Jurkat, Clone E6-1 (cell line): Measurements from ENCODE around the gene LETM1.
"Not testable (repeated sequence)": the region's sequence is repeated elsewhere in the genome, so short reads cannot be mapped to it uniquely, and the experiment has no call there.

Source experiments
- DNase-seq: peaks from one replicate; pipeline ENCODE4 v3.0.0-alpha.2; 2011; ENCODE audit warnings: low read depth, low spot score
- H3K4me3 ChIP-seq: 2 replicates; pipeline ENCODE4 v1.5.1; 2011; ENCODE audit warnings: mild to moderate bottlenecking, low read length, control low read depth, moderate library complexity

Gene LETM1

GRCh38 chr4:1856943-1857699, 1.2 kb upstream of the LETM1 start:
- DNase-seq: no peak
- H3K4me3 ChIP-seq: peak overlapping the region; percentile 74

DNA sequence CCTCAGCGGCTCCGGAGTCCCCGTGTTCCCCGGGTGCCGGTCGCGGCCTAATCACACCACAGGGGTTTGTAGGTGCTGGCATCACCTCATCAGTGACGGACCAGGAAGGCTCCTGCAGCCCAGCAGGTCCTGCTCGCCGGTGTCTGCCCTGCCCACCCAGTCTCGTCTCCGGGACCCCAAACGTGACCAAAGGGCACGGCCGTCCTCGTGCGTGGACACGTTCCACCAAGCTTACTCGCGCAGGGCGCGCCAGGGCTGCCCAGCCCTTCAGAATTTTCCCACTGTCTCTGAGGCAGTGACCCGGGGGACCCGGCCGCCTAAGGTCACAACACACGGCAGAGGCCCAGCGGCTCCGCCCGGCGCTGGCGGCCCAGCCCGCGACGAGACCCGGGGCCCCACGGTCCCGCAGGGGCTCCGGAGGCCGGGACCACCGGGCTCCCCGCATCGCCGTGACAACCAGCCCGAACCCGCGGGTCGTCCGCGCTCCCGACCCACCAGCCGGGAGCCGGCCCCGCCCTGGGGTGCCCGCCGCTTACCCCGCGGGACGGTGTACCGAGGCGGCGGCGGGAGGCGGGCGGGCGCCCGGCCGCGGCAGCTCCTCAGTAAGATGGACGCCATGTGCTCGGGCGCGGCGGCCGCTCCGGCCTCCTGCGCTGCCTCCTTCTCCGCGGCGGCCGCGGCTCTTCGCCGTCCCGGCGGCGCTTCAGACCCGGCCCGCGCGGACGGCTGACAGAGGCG, 454 bp downstream of the LETM1 start:
- DNase-seq: no peak

GRCh38 chr4:1854752-1855151, 1.2 kb downstream of the LETM1 start:
- no peak for DNase-seq
- peak overlapping the region; percentile 74 for H3K4me3 ChIP-seq

More for the DNA sequence above, 454 bp downstream of the LETM1 start:
- H3K4me3 ChIP-seq: peak overlapping the region; percentile 74

DNA sequence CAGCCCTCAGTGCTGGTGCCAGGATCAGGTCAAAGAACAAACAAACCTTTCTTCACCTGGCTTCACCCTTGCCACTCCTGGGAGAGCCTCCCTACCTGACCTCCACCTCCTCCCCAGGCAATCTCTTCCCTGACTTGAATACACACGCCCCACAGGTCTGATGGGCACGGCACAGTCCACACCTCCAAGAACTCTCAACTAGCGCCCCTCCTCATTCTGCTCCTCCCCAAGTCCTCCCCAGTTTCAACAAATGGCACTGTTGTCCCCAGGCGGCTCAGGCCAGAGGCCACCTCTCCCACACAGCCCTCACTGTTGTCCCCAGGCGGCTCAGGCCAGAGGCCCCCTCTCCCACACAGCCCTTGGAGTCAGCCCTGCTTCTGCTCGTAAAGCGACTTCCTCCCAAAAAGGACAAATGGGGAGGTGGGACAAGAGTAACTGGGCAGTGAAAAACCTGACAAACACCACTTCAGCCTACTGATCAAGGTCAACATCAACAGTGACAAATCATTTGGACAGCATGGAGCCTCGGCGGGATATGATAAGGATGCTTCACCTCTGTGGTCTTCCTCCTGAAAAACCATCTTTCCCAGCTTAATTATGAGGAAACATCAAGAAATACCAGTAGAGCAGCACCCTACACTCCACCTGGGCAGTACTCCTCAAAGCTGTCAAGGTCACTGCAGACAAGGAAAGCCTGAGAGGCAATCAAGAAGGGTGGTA, 2.9 kb downstream of the LETM1 start:
- no peak overlapping the region for H3K4me3 ChIP-seq
- DNase-seq: no peak

DNA sequence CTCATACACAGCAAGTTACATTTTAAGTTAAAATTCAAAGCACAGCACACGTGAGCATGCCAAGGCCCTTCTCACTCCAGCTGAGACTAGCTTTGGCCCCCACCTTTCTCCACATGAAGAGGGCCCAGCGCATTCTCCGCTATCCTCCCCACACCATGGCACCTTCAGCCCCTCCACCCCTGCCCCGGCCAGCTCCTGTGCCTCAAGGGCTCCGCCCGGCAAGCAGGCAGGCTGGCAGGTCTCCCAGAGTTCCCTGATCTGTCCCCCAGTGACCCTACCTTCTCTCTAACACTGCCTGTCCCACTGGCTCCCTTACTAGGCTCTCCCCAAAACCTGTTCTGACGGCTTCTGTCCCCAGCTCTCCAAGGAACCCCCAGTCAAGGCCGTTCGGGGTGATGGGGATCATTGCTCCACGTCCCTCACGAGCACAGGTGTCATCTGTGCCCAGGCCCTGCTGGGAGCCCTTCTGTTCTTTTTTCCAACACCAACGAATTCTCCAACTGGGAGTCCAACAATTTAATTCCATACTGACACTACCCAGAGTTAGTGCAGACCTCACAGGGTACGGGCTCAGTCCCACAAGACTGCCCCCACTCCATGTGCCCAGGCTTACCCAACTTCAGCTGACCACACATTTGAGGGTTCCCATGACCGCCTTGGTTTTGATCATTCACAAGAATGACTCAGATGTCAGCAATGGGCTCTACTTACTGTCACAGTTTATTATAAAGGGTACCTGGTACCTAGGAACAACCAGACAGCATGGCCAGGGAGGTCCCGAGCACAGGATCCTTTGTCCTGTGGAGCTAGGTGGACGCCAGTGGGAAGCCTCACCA, 4.2 kb downstream of the LETM1 start:
- no peak for DNase-seq

GRCh38 chr4:1851160-1851559, 4.8 kb downstream of the LETM1 start:
- no peak for DNase-seq
- no peak overlapping the region for H3K4me3 ChIP-seq

More for the DNA sequence above, 4.2 kb downstream of the LETM1 start:
- no peak overlapping the region for H3K4me3 ChIP-seq

- DNase-seq: no peak
- H3K4me3 ChIP-seq: no peak overlapping the region
Measured at GRCh38 chr4:1850276-1850675, 5.7 kb downstream of the LETM1 start.

- H3K4me3 ChIP-seq: no peak overlapping the region
- DNase-seq: no peak
Measured at GRCh38 chr4:1846580-1846979, 9.4 kb downstream of the LETM1 start.

DNA sequence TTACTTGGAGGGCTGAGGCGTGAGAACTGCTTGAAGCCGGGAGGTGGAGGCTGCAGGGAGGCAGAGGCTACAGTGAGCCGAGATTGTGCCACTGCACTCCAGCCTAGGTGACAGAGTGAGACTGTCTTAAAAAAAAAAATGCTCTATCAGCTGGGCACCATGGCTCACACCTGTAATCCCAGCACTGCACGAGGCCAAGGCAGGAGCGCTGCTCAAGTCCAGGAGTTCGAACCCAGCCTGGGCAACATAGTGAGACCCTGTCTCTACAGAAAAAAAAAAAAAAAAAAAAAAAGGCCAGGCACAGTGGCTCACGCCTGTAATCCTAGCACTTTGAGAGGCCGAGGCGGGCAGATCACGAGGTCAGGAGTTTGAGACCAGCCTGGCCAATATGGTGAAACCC, 11.3 kb downstream of the LETM1 start:
- not testable (repeated sequence) for H3K4me3 ChIP-seq, DNase-seq

- H3K4me3 ChIP-seq: no peak overlapping the region
- no peak for DNase-seq
Measured at GRCh38 chr4:1843852-1844251, 12.1 kb downstream of the LETM1 start.

- H3K4me3 ChIP-seq: no peak overlapping the region
- no peak for DNase-seq
Measured at GRCh38 chr4:1842993-1843448, 12.9 kb downstream of the LETM1 start.

GRCh38 chr4:1842339-1842895, 13.5 kb downstream of the LETM1 start:
- H3K4me3 ChIP-seq: no peak overlapping the region
- DNase-seq: no peak

- no peak for DNase-seq
- H3K4me3 ChIP-seq: no peak overlapping the region
Measured at GRCh38 chr4:1841887-1842210, 14.1 kb downstream of the LETM1 start.

GRCh38 chr4:1841201-1841886, 14.6 kb downstream of the LETM1 start:
- peak; percentile 34 for DNase-seq
- no peak overlapping the region for H3K4me3 ChIP-seq

DNA sequence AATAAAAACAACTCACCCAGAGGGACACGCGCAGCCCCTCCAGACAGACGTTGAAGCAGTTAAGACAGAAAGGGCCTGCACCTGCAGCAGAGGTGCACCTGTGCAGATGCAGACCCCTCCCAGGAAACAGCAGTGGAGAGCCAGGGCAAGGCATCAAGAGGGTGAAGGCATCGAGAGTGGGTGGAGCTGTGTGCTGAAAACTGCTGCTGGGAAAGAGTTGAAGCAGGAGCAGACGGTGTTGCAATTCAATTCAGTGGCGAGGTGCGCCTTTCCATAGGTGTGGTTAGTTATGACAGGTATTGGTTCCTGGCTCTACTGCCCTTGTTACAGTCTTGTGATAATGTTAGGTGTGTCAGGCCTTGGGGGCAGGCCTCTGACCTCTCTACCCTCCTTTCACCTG, 16.7 kb downstream of the LETM1 start:
- peak; percentile 41 for DNase-seq
- H3K4me3 ChIP-seq: no peak overlapping the region

- H3K4me3 ChIP-seq: no peak overlapping the region
- DNase-seq: no peak
Measured at GRCh38 chr4:1837069-1837468, 18.9 kb downstream of the LETM1 start.

DNA sequence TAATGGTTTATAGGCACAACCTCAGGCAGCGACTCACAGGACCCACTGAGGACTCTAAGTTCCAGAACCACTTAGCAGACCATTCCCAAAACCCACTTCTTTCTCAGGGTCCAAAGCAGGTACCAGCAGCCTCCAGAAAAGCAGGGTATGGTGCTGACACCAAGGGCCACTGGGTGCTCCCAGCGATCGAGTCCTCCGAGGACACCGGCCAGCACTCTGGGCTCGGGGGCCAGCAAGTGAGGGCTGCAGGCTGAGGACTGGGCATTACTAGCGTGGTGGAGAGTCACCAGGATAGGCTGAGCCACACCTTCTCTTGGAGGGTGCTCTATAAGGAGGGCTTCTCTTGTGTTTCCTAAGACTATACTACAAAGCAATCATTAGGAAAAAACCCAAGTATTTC, 19.3 kb downstream of the LETM1 start:
- no peak overlapping the region for H3K4me3 ChIP-seq
- DNase-seq: no peak

- not testable (repeated sequence) for DNase-seq, H3K4me3 ChIP-seq
Measured at GRCh38 chr4:1835836-1836235, 20.1 kb downstream of the LETM1 start.
